GM18867 (cell line): ENCODE measurements around the gene CNTRL.

Experiments
- ATAC-seq: cut with Tn5 transposase; IDR thresholded peaks from one replicate; pipeline ENCODE4 v1.9.1; 2021; ENCODE audit warnings: mild to moderate bottlenecking, moderate library complexity; ENCODE audit not compliant: unreplicated experiment

CNTRL gene

GRCh38 chr9:121222524-121223171 lies 147.9 kb downstream of the CNTRL start:
- ATAC-seq, result no peak

- ATAC-seq, result no peak
Measured at GRCh38 chr9:121225240-121225639, 150.5 kb downstream of the CNTRL start.

GRCh38 chr9:121226175-121226574 lies 151.4 kb downstream of the CNTRL start:
- no peak for ATAC-seq
